IMR-90 (cell line): ENCODE data around the gene GSG1L. TPM values are rescaled to one million over a fixed set of nuclear protein-coding genes. Genes with fewer than 3 reads are reported as not detected.

Source experiments
- ATAC-seq: fragments of 200-7000 bp; cut with Tn5 transposase; 2 replicates; pipeline ENCODE4 v1.9.1; 2020; ENCODE audit warnings: low read depth, mild to moderate bottlenecking, moderate library complexity
- BruUV-seq: library from RNA; stranded (reverse); fragments of 400-500 nt; replicated peaks from 2 replicates; lab custom pipeline; 2021; lab: Mats Ljungman, UMichigan
- CTCF ChIA-PET: fragments of 300-600 bp; formaldehyde crosslinking; extraction: SDS; loops from one replicate; lab custom pipeline; 2021; ENCODE audit warnings: antibody characterized with exemption; lab: Yijun Ruan, JAX
- POLR2A ChIA-PET: fragments of 300-600 bp; sonication (Branson Sonifier 250); formaldehyde crosslinking; loops from one replicate; lab custom pipeline; 2022; ENCODE audit warnings: antibody characterized with exemption; ENCODE audit not compliant: unreplicated experiment; lab: Charles Lee
- DNase-seq: peaks from one replicate; pipeline ENCODE4 v3.0.0; 2013
- H2AFZ ChIP-seq: replicated peaks from 2 replicates; pipeline ENCODE3; 2013; ENCODE audit warnings: low read length, mild to moderate bottlenecking; ENCODE audit not compliant: poor library complexity
- H2AK5ac ChIP-seq: 2 replicates; pipeline ENCODE4 v1.6.1; 2013; ENCODE audit warnings: low read depth, low read length, inconsistent platforms
- H2AK9ac ChIP-seq: replicated peaks from 2 replicates; pipeline ENCODE3; 2013; ENCODE audit warnings: mild to moderate bottlenecking, low read depth, low read length, moderate library complexity; ENCODE audit not compliant: poor library complexity
- H2BK120ac ChIP-seq: 2 replicates; pipeline ENCODE4 v1.6.1; 2013; ENCODE audit warnings: low read depth, low read length, inconsistent platforms
- H2BK15ac ChIP-seq: 3 replicates; pipeline ENCODE4 v1.6.1; 2013; ENCODE audit warnings: low read depth, low read length, inconsistent platforms
- H2BK20ac ChIP-seq: 2 replicates; pipeline ENCODE4 v1.6.1; 2013; ENCODE audit warnings: low read depth, mild to moderate bottlenecking, inconsistent platforms, low read length, moderate library complexity
- H2BK5ac ChIP-seq: 2 replicates; pipeline ENCODE4 v1.6.1; 2013; ENCODE audit warnings: mild to moderate bottlenecking, low read depth, low read length, inconsistent platforms; ENCODE audit not compliant: poor library complexity, severe bottlenecking
- H3K14ac ChIP-seq: replicated peaks from 2 replicates; pipeline ENCODE4 v1.6.1; 2013; ENCODE audit warnings: low read depth, low read length, inconsistent platforms
- H3K18ac ChIP-seq: 2 replicates; pipeline ENCODE4 v1.6.1; 2013; ENCODE audit warnings: low read depth, low read length, control low read depth
- H3K23ac ChIP-seq: 2 replicates; pipeline ENCODE4 v1.6.1; 2013; ENCODE audit warnings: low read depth, low read length, inconsistent platforms
- H3K27ac ChIP-seq: 2 replicates; pipeline ENCODE4 v1.5.1; 2013; ENCODE audit warnings: mild to moderate bottlenecking, control low read depth, low read length; ENCODE audit not compliant: insufficient read depth
- H3K27me3 ChIP-seq: 2 replicates; pipeline ENCODE4 v1.6.1; 2013; ENCODE audit warnings: low read length; ENCODE audit not compliant: control insufficient read depth, insufficient read depth
- H3K36me3 ChIP-seq: 2 replicates; pipeline ENCODE4 v1.6.1; 2013; ENCODE audit warnings: low read length, mixed read lengths; ENCODE audit not compliant: control insufficient read depth, insufficient read depth
- H3K4ac ChIP-seq: 2 replicates; pipeline ENCODE4 v1.6.1; 2013; ENCODE audit warnings: low read depth, low read length, inconsistent platforms
- H3K4me1 ChIP-seq: 2 replicates; pipeline ENCODE4 v1.6.1; 2013; ENCODE audit warnings: low read length, mixed read lengths; ENCODE audit not compliant: control insufficient read depth, insufficient read depth
- H3K4me2 ChIP-seq: 2 replicates; pipeline ENCODE4 v1.6.1; 2013; ENCODE audit warnings: low read depth, mild to moderate bottlenecking, control low read depth, low read length, moderate library complexity
- H3K4me3 ChIP-seq: 2 replicates; pipeline ENCODE4 v1.5.1; 2013; ENCODE audit warnings: low read depth, mild to moderate bottlenecking, control low read depth, low read length, moderate library complexity; ENCODE audit not compliant: insufficient read depth
- H3K56ac ChIP-seq: 2 replicates; pipeline ENCODE4 v1.6.1; 2013; ENCODE audit warnings: low read length, inconsistent platforms; ENCODE audit not compliant: insufficient read depth; ENCODE audit errors: extremely low read depth
- H3K79me1 ChIP-seq, 2 experiments: 2 replicates each; pipeline ENCODE4 v1.6.1; 2013; ENCODE audit warnings: low read length in 2 of 2, inconsistent platforms in 1 of 2, low read depth in 1 of 2
- H3K9ac ChIP-seq: 2 replicates; pipeline ENCODE4 v1.6.1; 2013; ENCODE audit warnings: low read depth, low read length, control low read depth
- H3K9me1 ChIP-seq: 2 replicates; pipeline ENCODE4 v1.6.1; 2013; ENCODE audit warnings: low read length, inconsistent platforms; ENCODE audit not compliant: insufficient read depth
- H3K9me3 ChIP-seq: 2 replicates; pipeline ENCODE4 v1.6.1; 2013; ENCODE audit warnings: low read length; ENCODE audit not compliant: control insufficient read depth, insufficient read depth
- H4K20me1 ChIP-seq: 2 replicates; pipeline ENCODE4 v1.6.1; 2013; ENCODE audit warnings: low read length, inconsistent platforms; ENCODE audit not compliant: insufficient read depth
- H4K5ac ChIP-seq: 2 replicates; pipeline ENCODE4 v1.6.1; 2013; ENCODE audit warnings: mild to moderate bottlenecking, low read depth, low read length, control low read depth
- H4K8ac ChIP-seq, 2 experiments: 2 replicates each; pipeline ENCODE4 v1.6.1; 2013; ENCODE audit warnings: low read depth in 2 of 2, low read length in 2 of 2, control low read depth in 1 of 2, inconsistent platforms in 1 of 2
- H4K91ac ChIP-seq: 2 replicates; pipeline ENCODE4 v1.6.1; 2013; ENCODE audit warnings: low read depth, low read length, inconsistent platforms; ENCODE audit not compliant: insufficient read depth
- BHLHE40 ChIP-seq: fragments of 150-350 bp; IDR thresholded peaks from 2 replicates; pipeline ENCODE4 v1.6.1; 2016; ENCODE audit warnings: mild to moderate bottlenecking, low read depth, low read length
- CHD1 ChIP-seq: IDR thresholded peaks from 2 replicates; pipeline ENCODE4 v1.6.1; 2012; ENCODE audit warnings: low read depth, low read length, improper control_type of control experiment
- CTCF ChIP-seq: conservative IDR thresholded peaks from 2 replicates; pipeline ENCODE4 v1.5.1; 2012; ENCODE audit warnings: mild to moderate bottlenecking, low read depth, low read length, improper control_type of control experiment
- MAFK ChIP-seq: IDR thresholded peaks from 2 replicates; pipeline ENCODE4 v1.6.1; 2012; ENCODE audit warnings: low read depth, low read length, improper control_type of control experiment
- RFX5 ChIP-seq: IDR thresholded peaks from 2 replicates; pipeline ENCODE4 v1.8.0; 2012; ENCODE audit warnings: low read depth, mild to moderate bottlenecking, low read length, moderate library complexity
- WGBS, 2 experiments: methylation state at CpG; one replicate each; pipeline versions ENCODE4 v1.1.5 to v1.1.7; 2013; ENCODE audit warnings: missing lambda C conversion rate in 2 of 2; ENCODE audit not compliant: insufficient read length in 1 of 2; ENCODE audit errors: extremely low coverage in 2 of 2; 5-methylcytosine and 5-hydroxymethylcytosine counted together
- dilution Hi-C: fragments of 300-500 bp; cut with HindIII; formaldehyde crosslinking; loops from one replicate; pipeline ENCODE4 v1.14.3; 2018; ENCODE audit warnings: low sequenced_read_pairs; ENCODE audit not compliant: unreplicated experiment
- in situ Hi-C: fragments of 300-500 bp; cut with MboI; formaldehyde crosslinking; loops from 3 replicates; pipeline ENCODE4 v1.14.3; 2019; ENCODE audit warnings: low sequenced_read_pairs, inconsistent platforms, mixed read lengths
- intact Hi-C: fragments of 100-400 bp; cut with micrococcal nuclease; formaldehyde crosslinking; loops from 2 replicates; pipeline ENCODE4 v1.10.0; 2022
- polyA plus RNA-seq, 3 experiments: library from polyadenylated mRNA; depleted of rRNA; stranded (reverse); fragments of >200 nt; gene quantifications; 2 replicates each; pipeline ENCODE4 v1.2.3, GENCODE V29; 2012; ENCODE audit warnings: low replicate concordance in 1 of 3
- total RNA-seq: library from RNA; depleted of rRNA; stranded (reverse); fragments of >200 nt; gene quantifications from 2 replicates; pipeline ENCODE4 v1.2.3, GENCODE V29; 2012

GSG1L gene
- total and polyA plus RNA-seq, 2 of the 4 experiments (the other 2 are of a cell fraction): not detected

- Histone ChIP-seq H4K20me1 (0 out of 2 replicates have a peak, but pooled peaks cover 3% of the 10 kb centered on the region), H3K4me2 (no peak overlapping the region), H3K56ac (no peak overlapping the region), H3K79me1 (no peaks in the 10 kb centered on the region), H2BK5ac (no peak overlapping the region), H3K14ac (no peak overlapping the region), H3K4me1 (no peaks in the 10 kb centered on the region), H2AFZ (no peak overlapping the region), H4K8ac (no peak overlapping the region), H2BK120ac (no peak overlapping the region), H4K5ac (no peak overlapping the region), H3K4ac (no peak overlapping the region), H2BK15ac (no peak overlapping the region), H4K91ac (no peak overlapping the region), H3K9me1 (no peaks in the 10 kb centered on the region; the same call in 1 of the 2 replicates), H3K27ac (no peak overlapping the region), H2BK20ac (no peak overlapping the region), H3K4me3 (no peak overlapping the region), H3K18ac (no peak overlapping the region), H2AK9ac (no peak overlapping the region), H3K27me3 (peaks cover 27% of the 10 kb centered on the region), H3K9ac (no peak overlapping the region), H3K23ac (no peak overlapping the region), H2AK5ac (no peak overlapping the region), H3K36me3 (no peaks in the 10 kb centered on the region), H3K9me3 (no peaks in the 10 kb centered on the region)
- dilution Hi-C loops: no loop called here
- in situ Hi-C loops: no loop called here
- DNase-seq (no peak), ATAC-seq (no peak)
- intact Hi-C loops: no loop called here
- BruUV-seq: no TSS peak
- ChIA-PET CTCF (no interaction called here), POLR2A (no interaction called here)
- TF ChIP-seq BHLHE40 (no peak), CTCF (no peak), RFX5 (no peak), MAFK (no peak), CHD1 (no peak)
- 56% methylated on average over 5 of the region's 8 CpGs; no CpG with 5 or more reads in 1 of the 2 experiments for WGBS, 2 experiments
Measured at GRCh38 chr16:27799896-27800295, 263.6 kb downstream of the GSG1L start.
